SU-DHL-6 (cell line): Measurements from ENCODE around the gene DOCK1.

Experiments used
- H2AFZ ChIP-seq: fragments of 200-600 bp; sonication (generic); 2 replicates; pipeline ENCODE4 v1.6.1; 2014; ENCODE audit warnings: low read depth, mild to moderate bottlenecking, moderate library complexity, mixed read lengths, antibody characterized with exemption, low read length; ENCODE audit not compliant: severe bottlenecking
- H3F3A ChIP-seq: fragments of 200-600 bp; shearing (Covaris generic); 2 replicates; pipeline ENCODE4 v1.6.0; 2016; ENCODE audit warnings: antibody characterized with exemption, mild to moderate bottlenecking; ENCODE audit not compliant: insufficient read depth
- H3K27ac ChIP-seq: fragments of 200-600 bp; sonication (generic); 2 replicates; pipeline ENCODE4 v1.5.1; 2016; ENCODE audit warnings: low read depth, mild to moderate bottlenecking, low read length, moderate library complexity, mixed read lengths
- H3K27me3 ChIP-seq: fragments of 200-600 bp; sonication (generic), shearing (Covaris generic); 2 replicates; pipeline ENCODE4 v1.6.0; 2014; ENCODE audit warnings: mild to moderate bottlenecking, low read length
- H3K36me3 ChIP-seq: fragments of 200-600 bp; sonication (generic); 2 replicates; pipeline ENCODE4 v1.6.1; 2014; ENCODE audit warnings: mild to moderate bottlenecking, low read length, mixed read lengths
- H3K4me2 ChIP-seq: fragments of 300-600, 200-600 bp; shearing (Covaris generic), sonication (generic); 2 replicates; pipeline ENCODE4 v1.6.0; 2014; ENCODE audit warnings: low read length, low read depth, mild to moderate bottlenecking; ENCODE audit not compliant: poor library complexity, severe bottlenecking
- H3K4me3 ChIP-seq: fragments of 200-600 bp; sonication (generic); 2 replicates; pipeline ENCODE4 v1.5.1; 2014; ENCODE audit warnings: antibody characterized with exemption, low read length, mild to moderate bottlenecking, mixed read lengths; ENCODE audit not compliant: insufficient read depth, poor library complexity, severe bottlenecking
- H3K79me2 ChIP-seq: fragments of 200-600 bp; sonication (generic); 2 replicates; pipeline ENCODE4 v1.6.1; 2014; ENCODE audit warnings: mild to moderate bottlenecking, low read length, moderate library complexity; ENCODE audit not compliant: insufficient read depth
- H3K9ac ChIP-seq: fragments of 200-600 bp; sonication (generic); 2 replicates; pipeline ENCODE4 v1.7.0; 2014; ENCODE audit warnings: mild to moderate bottlenecking, low read length
- H3K9me2 ChIP-seq: fragments of 200-600 bp; sonication (generic); replicated peaks from 2 replicates; pipeline ENCODE4 v1.6.1; 2014; ENCODE audit warnings: low read length; ENCODE audit not compliant: insufficient read depth
- H3K9me3 ChIP-seq: fragments of 200-600 bp; sonication (generic); 2 replicates; pipeline ENCODE4 v1.6.1; 2014; ENCODE audit warnings: low read length, mixed read lengths; ENCODE audit not compliant: insufficient read depth
- H4K20me1 ChIP-seq: fragments of 200-600 bp; sonication (generic); 2 replicates; pipeline ENCODE4 v1.6.1; 2014; ENCODE audit warnings: low read depth, mild to moderate bottlenecking, antibody characterized with exemption, low read length, moderate library complexity, mixed read lengths
- CTCF ChIP-seq: fragments of 200-600 bp; sonication (generic); IDR thresholded peaks from one replicate; pipeline ENCODE4 v1.5.1; 2017; ENCODE audit warnings: antibody characterized with exemption, mild to moderate bottlenecking, low read length, moderate library complexity; ENCODE audit not compliant: insufficient read depth, poor library complexity, severe bottlenecking
- EZH2phosphoT487 ChIP-seq: fragments of 200-600 bp; sonication (generic), shearing (Covaris generic); conservative IDR thresholded peaks from 2 replicates; pipeline ENCODE4 v1.6.1; 2018; ENCODE audit warnings: mild to moderate bottlenecking, antibody characterized with exemption, low read length, moderate library complexity, mixed read lengths

Gene DOCK1

GRCh38 chr10:127221281-127221680 is 316.1 kb downstream of the DOCK1 start:
- Histone ChIP-seq H3K4me2 (no peak overlapping the region), H3F3A (no peaks in the 10 kb centered on the region), H3K4me3 (no peak overlapping the region), H3K36me3 (no peaks in the 10 kb centered on the region), H3K9me2 (no peaks in the 10 kb centered on the region), H4K20me1 (no peaks in the 10 kb centered on the region), H3K9me3 (no peaks in the 10 kb centered on the region), H2AFZ (no peak overlapping the region), H3K27me3 (no peaks in the 10 kb centered on the region), H3K79me2 (no peaks in the 10 kb centered on the region), H3K27ac (no peak overlapping the region), H3K9ac (no peak overlapping the region)
- TF ChIP-seq CTCF, result no peak
- TF ChIP-seq EZH2phosphoT487, result no peak

- no peaks in the 10 kb centered on the region for H3K27me3 ChIP-seq
- H3K9ac ChIP-seq, result no peak overlapping the region
- H2AFZ ChIP-seq, result no peak overlapping the region
- no peaks in the 10 kb centered on the region for H3F3A ChIP-seq
- H3K27ac ChIP-seq, result no peak overlapping the region
- H3K79me2 ChIP-seq, result no peaks in the 10 kb centered on the region
- no peak for TF ChIP-seq CTCF
- TF ChIP-seq EZH2phosphoT487, result no peak
- no peak overlapping the region for H3K4me2 ChIP-seq
- no peak overlapping the region for H3K4me3 ChIP-seq
- no peaks in the 10 kb centered on the region for H4K20me1 ChIP-seq
- no peaks in the 10 kb centered on the region for H3K9me2 ChIP-seq
- no peaks in the 10 kb centered on the region for H3K9me3 ChIP-seq
- H3K36me3 ChIP-seq, result no peaks in the 10 kb centered on the region
These were observed 321.8 kb downstream of the DOCK1 start for GRCh38 chr10:127227027-127227426.

GRCh38 chr10:127227663-127228062 is 322.4 kb downstream of the DOCK1 start:
- Histone ChIP-seq H3K27me3 (no peaks in the 10 kb centered on the region), H3K4me3 (no peak overlapping the region), H3K4me2 (no peak overlapping the region), H2AFZ (no peak overlapping the region), H4K20me1 (no peaks in the 10 kb centered on the region), H3K79me2 (no peaks in the 10 kb centered on the region), H3K9me3 (no peaks in the 10 kb centered on the region), H3K27ac (no peak overlapping the region), H3K36me3 (no peaks in the 10 kb centered on the region), H3F3A (no peaks in the 10 kb centered on the region), H3K9me2 (no peaks in the 10 kb centered on the region), H3K9ac (no peak overlapping the region)
- TF ChIP-seq EZH2phosphoT487 (no peak), CTCF (no peak)
